ENCODE measurements around the gene SRP54.
"Not testable (repeated sequence)": the region's sequence is repeated elsewhere in the genome, so short reads cannot be mapped to it uniquely, and the experiment has no call there.

SRP54 gene

GRCh38 chr14:34983786-34984185 is 994 bp downstream of the SRP54 start:
- DNase-seq (ENCODE audit: low spot score) = no peak

GRCh38 chr14:34985740-34986139 is 2.9 kb downstream of the SRP54 start:
- DNase-seq (ENCODE audit: low spot score) = no peak

GRCh38 chr14:34987180-34987579 is 4.4 kb downstream of the SRP54 start:
- DNase-seq (ENCODE audit: low spot score) = no peak

- DNase-seq (ENCODE audit: low spot score) = no peak
Measured at GRCh38 chr14:34989762-34990161, 7.0 kb downstream of the SRP54 start.

- no peak for DNase-seq (ENCODE audit: low spot score)
Measured at GRCh38 chr14:34993426-34993825, 10.6 kb downstream of the SRP54 start.

GRCh38 chr14:34994668-34995067 is 11.9 kb downstream of the SRP54 start:
- no peak for DNase-seq (ENCODE audit: low spot score)

- DNase-seq (ENCODE audit: low spot score) = no peak
Measured at GRCh38 chr14:34997762-34998161, 15.0 kb downstream of the SRP54 start.

- DNase-seq (ENCODE audit: low spot score) = no peak
Measured at GRCh38 chr14:34999500-34999899, 16.7 kb downstream of the SRP54 start.

GRCh38 chr14:35001621-35002020 is 18.8 kb downstream of the SRP54 start:
- DNase-seq (ENCODE audit: low spot score) = no peak

- DNase-seq (ENCODE audit: low spot score) = no peak
Measured at GRCh38 chr14:35004839-35005238, 22.0 kb downstream of the SRP54 start.

- DNase-seq (ENCODE audit: low spot score) = no peak
Measured at GRCh38 chr14:35016568-35016967, 33.8 kb downstream of the SRP54 start.

GRCh38 chr14:35020713-35021112 is 37.9 kb downstream of the SRP54 start:
- no peak for DNase-seq (ENCODE audit: low spot score)

GRCh38 chr14:35028435-35028834 is 45.6 kb downstream of the SRP54 start:
- no peak for DNase-seq (ENCODE audit: low spot score)

- DNase-seq (ENCODE audit: low spot score) = no peak
Measured at GRCh38 chr14:35032562-35032961, 49.8 kb downstream of the SRP54 start.

- DNase-seq (ENCODE audit: low spot score) = no peak
Measured at GRCh38 chr14:35034440-35034833, 51.6 kb downstream of the SRP54 start.

GRCh38 chr14:35034944-35035554 is 52.3 kb downstream of the SRP54 start:
- DNase-seq (ENCODE audit: low spot score) = not testable (repeated sequence)

- not testable (repeated sequence) for DNase-seq (ENCODE audit: low spot score)
Measured at GRCh38 chr14:35038312-35038711, 55.5 kb downstream of the SRP54 start.

GRCh38 chr14:35042632-35043031 is 59.8 kb downstream of the SRP54 start:
- DNase-seq (ENCODE audit: low spot score) = no peak

GRCh38 chr14:35043046-35043445 is 60.3 kb downstream of the SRP54 start:
- no peak for DNase-seq (ENCODE audit: low spot score)

- DNase-seq (ENCODE audit: low spot score) = no peak
Measured at GRCh38 chr14:35044939-35045797, 62.4 kb downstream of the SRP54 start.

- DNase-seq (ENCODE audit: low spot score) = no peak
Measured at GRCh38 chr14:35045798-35046047, 62.9 kb downstream of the SRP54 start.

- DNase-seq (ENCODE audit: low spot score) = peak; percentile 99
Measured at GRCh38 chr14:35046048-35046750, 63.4 kb downstream of the SRP54 start, which contains the start of gene FAM177A1. Gene FAM177A1, plus strand, starts transcription at chr14:35046272. Its CDS starts 192 bp downstream, at chr14:35046464.
